Measurements from ENCODE around the gene IRGC.

GRCh38 chr19:43708716-43709115 lies 7.2 kb upstream of the IRGC start:
- TF ChIP-seq KAT7 (CRISPR knock-in tag; IDR thresholded peaks at IDR 0.05; ENCODE audit: borderline replicate concordance): no peak
- TF ChIP-seq MAFK (IDR thresholded peaks at IDR 0.05; ENCODE audit: low read length): no peak
- TF ChIP-seq SMC3 (conservative IDR thresholded peaks at IDR 0.05; ENCODE audit: insufficient read depth, low read depth, low read length): no peak
- TF ChIP-seq ZNF224 (CRISPR knock-in tag; IDR thresholded peaks at IDR 0.05): no peak
- TF ChIP-seq CREB1 (IDR thresholded peaks at IDR 0.05): no peak
- no peak for TF ChIP-seq CREB1 (CRISPR knock-in tag; IDR thresholded peaks at IDR 0.05)
- TF ChIP-seq FOXJ3 (CRISPR knock-in tag; IDR thresholded peaks at IDR 0.05): no peak
- no peak for TF ChIP-seq ZNF780A (CRISPR knock-in tag; IDR thresholded peaks at IDR 0.05)
- no peak; the same call in 1 of the 2 replicates for TF ChIP-seq REST (IDR thresholded peaks at IDR 0.05; ENCODE audit: borderline replicate concordance)
- TF ChIP-seq REST (CRISPR knock-in tag; IDR thresholded peaks at IDR 0.05; ENCODE audit: low read depth): no peak
- TF ChIP-seq MYBL2 (IDR thresholded peaks at IDR 0.05; ENCODE audit: low read depth): no peak
- no peak for TF ChIP-seq MYBL2 (CRISPR knock-in tag; IDR thresholded peaks at IDR 0.05; ENCODE audit: borderline replicate concordance)
- no peak for TF ChIP-seq ESRRA (IDR thresholded peaks at IDR 0.05; ENCODE audit: borderline replicate concordance, low read depth)

All from K562 (cell line).